H1 (cell line): Measurements from ENCODE around the gene GJA10. TPM values are rescaled to one million over a fixed set of nuclear protein-coding genes. Genes with fewer than 3 reads are reported as not detected.
A peak's percentile ranks its signal among the peaks of the same experiment; 100 is the strongest.

Experiments
- ASH2L ChIP-seq: fragments of 200-600, 300-600 bp; sonication (generic); IDR thresholded peaks from one replicate; pipeline ENCODE4 v1.7.1; 2017; ENCODE audit warnings: low read length
- BACH1 ChIP-seq: IDR thresholded peaks from 2 replicates; pipeline ENCODE4 v1.6.1; 2012; ENCODE audit warnings: low read length, improper control_type of control experiment
- BCL11A ChIP-seq, 2 experiments: IDR thresholded peaks; one replicate each; pipeline ENCODE4 v1.6.1; 2011; ENCODE audit warnings: low read depth in 2 of 2, low read length in 2 of 2, mild to moderate bottlenecking in 2 of 2
- BRCA1 ChIP-seq: IDR thresholded peaks from 2 replicates; pipeline ENCODE4 v1.6.1; 2012; ENCODE audit warnings: low read depth, low read length, improper control_type of control experiment
- CREB1 ChIP-seq: IDR thresholded peaks from 2 replicates; pipeline ENCODE4 v1.6.1; 2012; ENCODE audit warnings: inconsistent platforms
- CTBP2 ChIP-seq: IDR thresholded peaks from 2 replicates; pipeline ENCODE4 v1.7.0; 2011; ENCODE audit warnings: borderline replicate concordance, mild to moderate bottlenecking, moderate library complexity, mixed read lengths, low read length; ENCODE audit not compliant: insufficient read depth, insufficient read length
- FOSL1 ChIP-seq: IDR thresholded peaks from 2 replicates; pipeline ENCODE4 v1.6.1; 2011; ENCODE audit warnings: mild to moderate bottlenecking, low read depth, low read length, moderate library complexity; ENCODE audit not compliant: insufficient read depth
- GABPA ChIP-seq: IDR thresholded peaks from 2 replicates; pipeline ENCODE4 v1.6.1; 2011; ENCODE audit warnings: mild to moderate bottlenecking, low read length, moderate library complexity, borderline replicate concordance; ENCODE audit not compliant: insufficient read depth
- GTF2F1 ChIP-seq: IDR thresholded peaks from 2 replicates; pipeline ENCODE4 v1.6.1; 2012; ENCODE audit warnings: low read depth, low read length, improper control_type of control experiment, borderline replicate concordance
- HDAC2 ChIP-seq, 2 experiments: fragments of 300-600 bp in 1 of 2; sonication (generic) in 1 of 2; IDR thresholded peaks; 2 replicates each; pipeline ENCODE4 v1.6.1; 2011 to 2012; ENCODE audit warnings: low read depth in 2 of 2, low read length in 2 of 2, mild to moderate bottlenecking in 2 of 2, moderate library complexity in 2 of 2, borderline replicate concordance in 1 of 2, inconsistent platforms in 1 of 2
- JUND ChIP-seq: IDR thresholded peaks from 2 replicates; pipeline ENCODE4 v1.6.1; 2011; ENCODE audit warnings: mild to moderate bottlenecking, improper control_type of control experiment, low read length
- KDM1A ChIP-seq: fragments of 200-600, 300-600 bp; sonication (generic); IDR thresholded peaks from 2 replicates; pipeline ENCODE4 v1.7.1; 2016; ENCODE audit warnings: mild to moderate bottlenecking, low read length, borderline replicate concordance
- KDM4A ChIP-seq: IDR thresholded peaks from one replicate; pipeline ENCODE4 v1.7.1; 2012; ENCODE audit warnings: low read depth, mild to moderate bottlenecking, moderate library complexity, low read length, inconsistent platforms; ENCODE audit not compliant: severe bottlenecking
- MAFK ChIP-seq: IDR thresholded peaks from 2 replicates; pipeline ENCODE4 v1.6.1; 2012; ENCODE audit warnings: low read depth, mild to moderate bottlenecking, improper control_type of control experiment, low read length
- POLR2A ChIP-seq, 2 experiments: IDR thresholded peaks; 1 replicate in 1 of 2; 2 replicates in 1 of 2; pipeline ENCODE4 v1.6.1; 2011; ENCODE audit warnings: low read depth in 2 of 2, low read length in 2 of 2, mild to moderate bottlenecking in 2 of 2; ENCODE audit errors: control extremely low read depth in 1 of 2
- POU5F1 ChIP-seq: IDR thresholded peaks from 2 replicates; pipeline ENCODE4 v1.6.1; 2011; ENCODE audit warnings: low read depth, mild to moderate bottlenecking, low read length, moderate library complexity
- RFX5 ChIP-seq: IDR thresholded peaks from 2 replicates; pipeline ENCODE4 v1.6.1; 2011; ENCODE audit warnings: low read depth, low read length, improper control_type of control experiment, borderline replicate concordance
- RXRA ChIP-seq: IDR thresholded peaks from 2 replicates; pipeline ENCODE4 v1.6.1; 2011; ENCODE audit warnings: low read depth, mild to moderate bottlenecking, low read length, moderate library complexity; ENCODE audit not compliant: insufficient read depth
- SIN3A ChIP-seq, 2 experiments: IDR thresholded peaks in 1 of 2; conservative IDR thresholded peaks in 1 of 2; 2 replicates each; pipeline ENCODE4 v1.6.1; 2011 to 2012; ENCODE audit warnings: low read length in 2 of 2, improper control_type of control experiment in 1 of 2, low read depth in 1 of 2, mild to moderate bottlenecking in 1 of 2
- SIX5 ChIP-seq: IDR thresholded peaks from 2 replicates; pipeline ENCODE4 v1.6.1; 2011; ENCODE audit warnings: mild to moderate bottlenecking, low read depth, low read length
- SP4 ChIP-seq: IDR thresholded peaks from 2 replicates; pipeline ENCODE4 v1.6.1; 2012; ENCODE audit warnings: low read length, inconsistent platforms
- TAF1 ChIP-seq: IDR thresholded peaks from 2 replicates; pipeline ENCODE4 v1.6.1; 2011; ENCODE audit warnings: mild to moderate bottlenecking, low read depth, low read length
- TBP ChIP-seq: IDR thresholded peaks from 2 replicates; pipeline ENCODE4 v1.6.1; 2011; ENCODE audit warnings: low read depth, low read length, improper control_type of control experiment
- TEAD4 ChIP-seq: IDR thresholded peaks from 2 replicates; pipeline ENCODE4 v1.6.1; 2012; ENCODE audit warnings: low read depth, low read length, inconsistent platforms, mixed read lengths
- YY1 ChIP-seq: IDR thresholded peaks from 2 replicates; pipeline ENCODE4 v1.6.1; 2011; ENCODE audit warnings: low read depth, mild to moderate bottlenecking, low read length
- polyA plus RNA-seq, 7 experiments: library from polyadenylated mRNA; depleted of rRNA in 3 of 7; stranded (reverse) in 5 of 7; unstranded in 2 of 7; fragments of >200 nt in 5 of 7; fragments of 200-250 nt in 2 of 7; gene quantifications; 1 replicate in 5 of 7; 2 replicates in 1 of 7; 4 replicates in 1 of 7; pipeline versions ENCODE4 v1.2.1 to v1.2.3, GENCODE V29; 2011 to 2013; ENCODE audit warnings: missing spikeins in 2 of 7, mixed read lengths in 2 of 7
- total RNA-seq: library from RNA; stranded (reverse); fragmentation: NEBNext Ultra II Directional; extraction: Animal tissue kit (Norgen Biotek cat#: 25700); gene quantifications from 2 replicates; pipeline ENCODE4 v1.2.1, GENCODE V29; 2021
- TF ChIP-seq, protein P1 (sequence below): IDR thresholded peaks from 2 replicates; pipeline ENCODE4 v1.6.1; 2012; ENCODE audit warnings: inconsistent platforms

GJA10 gene
- total and polyA plus RNA-seq, 2 of the 8 experiments (the other 6 are each of a cell fraction or from before 2014, with no cell fraction given): 0.21 TPM; not detected in 1

- TF ChIP-seq POU5F1 (no peak), HDAC2 (IDR thresholded peaks at IDR 0.05; ENCODE audit: borderline replicate concordance in 1 of 2, low read depth in 2 of 2, low read length in 2 of 2) (peak; percentile 77 to 94; a peak in 2 of 4 replicates), CTBP2 (no peak), MAFK (no peak), KDM1A (no peak), TEAD4 (peak; percentile 83), CREB1 (peak; percentile 15; the same call in 1 of the 2 replicates), BCL11A (IDR thresholded peaks at IDR 0.05; ENCODE audit: low read depth in 2 of 2, low read length in 2 of 2) (no peak), JUND (no peak), ASH2L (no peak), BACH1 (no peak), POLR2A (IDR thresholded peaks at IDR 0.05; ENCODE audit: control extremely low read depth in 1 of 2, low read depth in 2 of 2, low read length in 2 of 2) (no peak), RFX5 (no peak), GTF2F1 (no peak), SIX5 (no peak), GABPA (no peak), FOSL1 (no peak), TAF1 (no peak), SIN3A (conservative IDR thresholded peaks at IDR 0.05 in 1 of 2, IDR thresholded peaks at IDR 0.05 in 1 of 2; ENCODE audit: low read depth in 1 of 2, low read length in 2 of 2) (peak; percentile 100), TBP (no peak), KDM4A (no peak), YY1 (no peak), SP4 (no peak), BRCA1 (no peak), RXRA (no peak)
- TF ChIP-seq, protein P1, sequence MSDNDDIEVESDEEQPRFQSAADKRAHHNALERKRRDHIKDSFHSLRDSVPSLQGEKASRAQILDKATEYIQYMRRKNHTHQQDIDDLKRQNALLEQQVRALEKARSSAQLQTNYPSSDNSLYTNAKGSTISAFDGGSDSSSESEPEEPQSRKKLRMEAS: peak; percentile 73
Observed at GRCh38 chr6:89895276-89895874, 1.1 kb downstream of the GJA10 start (continued).
